Measurements from ENCODE around the gene ALG10B.
"Not testable (repeated sequence)": the region's sequence is repeated elsewhere in the genome, so short reads cannot be mapped to it uniquely, and the experiment has no call there.

The ALG10B gene, protein sequence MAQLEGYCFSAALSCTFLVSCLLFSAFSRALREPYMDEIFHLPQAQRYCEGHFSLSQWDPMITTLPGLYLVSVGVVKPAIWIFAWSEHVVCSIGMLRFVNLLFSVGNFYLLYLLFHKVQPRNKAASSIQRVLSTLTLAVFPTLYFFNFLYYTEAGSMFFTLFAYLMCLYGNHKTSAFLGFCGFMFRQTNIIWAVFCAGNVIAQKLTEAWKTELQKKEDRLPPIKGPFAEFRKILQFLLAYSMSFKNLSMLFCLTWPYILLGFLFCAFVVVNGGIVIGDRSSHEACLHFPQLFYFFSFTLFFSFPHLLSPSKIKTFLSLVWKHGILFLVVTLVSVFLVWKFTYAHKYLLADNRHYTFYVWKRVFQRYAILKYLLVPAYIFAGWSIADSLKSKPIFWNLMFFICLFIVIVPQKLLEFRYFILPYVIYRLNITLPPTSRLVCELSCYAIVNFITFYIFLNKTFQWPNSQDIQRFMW

DNA sequence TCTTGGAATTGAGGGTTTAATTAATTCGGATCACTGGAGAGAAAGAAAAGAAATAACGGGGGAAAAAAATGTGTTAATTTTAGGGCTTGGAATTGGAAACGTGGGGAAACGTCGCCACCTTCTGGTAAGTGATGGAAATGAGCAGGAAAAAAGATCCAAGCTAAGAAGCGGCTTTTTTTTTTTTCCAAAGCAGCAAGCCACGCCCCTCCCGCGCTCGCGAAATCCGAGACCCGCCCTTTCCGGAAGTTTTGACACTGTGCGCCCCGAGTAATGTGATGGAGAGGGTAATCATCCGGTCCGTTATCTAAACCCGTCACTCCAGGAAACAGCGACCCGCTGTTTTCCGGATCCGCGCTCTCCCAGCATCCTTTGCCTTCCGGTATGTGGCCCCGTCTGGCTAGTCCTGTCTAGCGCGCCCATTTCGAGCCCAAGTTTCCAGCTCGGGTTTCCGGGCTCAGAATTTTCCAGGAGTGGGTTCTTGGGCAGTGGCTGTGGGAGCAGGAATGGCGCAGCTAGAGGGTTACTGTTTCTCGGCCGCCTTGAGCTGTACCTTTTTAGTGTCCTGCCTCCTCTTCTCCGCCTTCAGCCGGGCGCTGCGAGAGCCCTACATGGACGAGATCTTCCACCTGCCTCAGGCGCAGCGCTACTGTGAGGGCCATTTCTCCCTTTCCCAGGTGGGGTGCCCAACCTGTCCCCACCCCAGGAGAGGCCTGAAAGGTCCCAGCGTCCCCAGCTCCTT is at the start of gene ALG10B:
Gene ALG10B, plus strand, starts transcription at position 384 of the 739 bp plus-strand sequence. Its CDS starts 120 bp downstream, at position 504.
- DNase-seq (ENCODE audit: low read depth in 3 of 3), result peak; percentile 85 to 88 (median 87)

DNA sequence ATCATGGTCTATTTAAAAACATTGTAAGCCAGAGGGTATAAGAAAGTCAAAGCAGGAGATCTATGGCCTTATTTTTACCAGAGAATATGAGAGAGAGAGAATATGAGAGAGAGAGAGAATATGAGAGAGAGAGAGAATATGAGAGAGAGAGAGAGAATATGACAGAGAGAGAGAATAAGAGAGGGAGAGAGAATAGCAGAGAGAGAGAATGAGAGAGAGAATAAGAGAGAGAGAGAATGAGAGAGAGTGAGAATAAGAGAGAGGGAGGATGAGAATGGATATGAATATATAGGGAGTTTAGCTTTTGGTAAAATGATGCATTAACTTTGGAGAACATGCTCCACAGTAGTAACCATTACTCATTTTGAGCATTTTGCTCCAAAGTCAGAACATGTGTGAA is 48.0 kb upstream of the ALG10B start:
- DNase-seq (ENCODE audit: low read depth in 3 of 3), result no peak

DNA sequence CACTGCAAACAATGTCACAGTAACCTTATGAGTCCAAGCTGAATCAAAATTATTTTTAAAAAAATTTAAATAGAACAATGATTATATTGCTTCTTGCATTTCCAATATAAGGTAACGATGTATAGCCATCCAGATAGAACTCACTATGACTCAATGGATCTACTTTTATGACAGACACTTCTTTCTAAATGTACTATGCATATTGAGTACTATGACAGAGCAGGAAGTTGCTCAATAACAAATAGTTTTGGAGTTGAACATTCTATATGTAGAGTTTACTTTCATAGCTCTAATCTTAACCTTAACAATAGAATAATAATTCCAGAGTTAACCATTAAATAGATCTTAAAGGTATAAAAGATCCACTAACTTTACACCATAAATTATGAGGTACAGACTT is 46.7 kb upstream of the ALG10B start:
- no peak for DNase-seq (ENCODE audit: low read depth in 3 of 3)

DNA sequence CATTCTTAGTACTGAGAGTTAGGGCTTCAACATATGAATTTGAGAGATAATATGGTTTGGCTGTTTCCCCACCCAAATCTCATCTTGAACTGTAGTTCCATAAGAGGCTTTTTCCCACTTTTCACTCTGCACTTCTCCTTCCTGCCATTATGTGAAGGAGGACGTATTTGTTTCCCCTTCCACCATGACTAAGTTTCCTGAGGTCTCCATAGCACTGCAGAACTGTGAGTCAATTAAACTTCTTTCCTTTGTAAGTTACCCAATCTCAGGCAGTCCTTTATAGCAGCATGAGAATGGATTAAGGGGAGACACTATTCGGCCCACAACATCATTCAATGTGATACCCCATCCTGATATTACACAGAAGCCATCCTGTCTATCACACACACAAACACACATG is 36.8 kb upstream of the ALG10B start:
- no peak for DNase-seq (ENCODE audit: low read depth in 3 of 3)

DNA sequence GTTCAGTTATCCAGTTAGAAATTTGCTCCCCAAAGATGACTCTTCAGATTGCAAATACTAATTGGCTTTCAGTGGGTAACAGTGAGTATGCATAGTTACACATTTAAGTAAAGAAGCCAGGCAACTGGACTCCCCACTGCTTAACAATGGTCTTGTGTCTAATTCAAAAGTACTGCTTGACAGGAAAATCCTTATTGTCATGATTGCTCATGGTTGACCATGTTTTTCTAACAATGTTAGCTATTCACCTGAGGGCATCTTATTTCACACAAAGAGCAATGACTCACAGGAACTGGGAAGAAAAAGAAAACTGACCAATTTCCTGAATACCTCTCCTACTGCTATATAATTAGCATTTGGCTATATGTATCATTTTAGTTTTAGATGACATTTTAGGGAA is 33.7 kb upstream of the ALG10B start:
- no peak for DNase-seq (ENCODE audit: low read depth in 3 of 3)

- DNase-seq (ENCODE audit: low read depth in 3 of 3), result no peak
Observed at GRCh38 chr12:38289396-38289795, 27.2 kb upstream of the ALG10B start.

GRCh38 chr12:38291160-38291559 is 25.4 kb upstream of the ALG10B start:
- no peak for DNase-seq (ENCODE audit: low read depth in 3 of 3)

DNA sequence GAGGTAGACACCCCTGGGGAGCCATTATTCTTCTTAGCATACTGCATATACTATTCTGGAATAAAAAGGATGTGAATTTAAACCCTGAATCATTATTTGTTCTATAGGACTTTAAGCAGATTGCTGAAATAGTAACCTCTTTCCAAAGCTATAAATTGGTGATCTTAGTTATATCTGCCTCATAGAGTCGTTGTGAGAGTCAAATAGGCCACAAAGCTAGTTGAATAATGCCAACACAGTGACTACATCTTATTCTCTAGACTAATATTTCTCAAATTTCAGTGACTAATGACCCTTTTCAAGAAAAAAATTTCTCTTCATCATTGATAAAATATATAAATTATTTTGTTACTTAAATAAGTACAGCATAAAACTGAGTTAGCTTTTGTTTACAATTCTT is 13.6 kb upstream of the ALG10B start:
- DNase-seq (ENCODE audit: low read depth in 3 of 3), result not testable (repeated sequence)

DNA sequence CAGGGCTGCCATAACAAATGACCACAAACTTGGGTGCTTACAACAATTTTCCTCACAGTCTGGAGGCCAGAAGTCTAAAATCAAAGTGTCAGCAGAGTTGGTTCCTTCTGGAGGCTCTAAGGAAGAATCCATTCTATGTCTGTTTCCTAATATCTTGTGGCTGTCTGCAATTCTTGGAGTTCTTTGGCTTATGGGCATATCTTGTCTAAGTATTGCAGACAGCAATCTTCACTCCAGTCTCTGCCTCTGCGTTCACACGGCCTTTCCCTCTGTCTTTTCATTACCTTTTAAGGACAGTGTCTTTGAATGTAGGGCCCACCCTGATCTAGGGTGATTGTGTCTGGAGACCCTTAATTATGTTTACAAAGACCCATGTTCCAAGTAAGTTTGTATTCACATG is 5.4 kb downstream of the ALG10B start:
- DNase-seq (ENCODE audit: low read depth in 3 of 3), result not testable (repeated sequence)

DNA sequence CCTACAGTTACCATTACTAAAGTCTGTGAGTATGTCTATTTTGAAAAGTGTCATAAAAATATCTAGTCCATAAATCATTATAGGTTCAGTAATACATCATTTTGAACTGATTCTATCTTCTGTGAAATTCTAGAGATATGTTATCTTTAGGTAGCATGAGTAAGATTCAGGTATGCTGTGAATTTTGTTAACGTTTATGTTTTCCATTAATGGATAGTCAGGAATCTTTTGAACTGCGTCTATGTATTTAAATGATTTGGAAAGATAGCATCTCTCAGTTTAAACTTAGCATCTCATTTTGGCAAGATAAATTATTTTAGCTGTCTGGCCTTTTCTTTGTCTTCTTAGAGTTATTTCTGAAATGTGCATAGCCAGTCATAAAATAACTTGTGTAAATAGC is 8.3 kb downstream of the ALG10B start:
- DNase-seq (ENCODE audit: low read depth in 3 of 3), result no peak

GRCh38 chr12:38327356-38327755 is 10.8 kb downstream of the ALG10B start:
- no peak for DNase-seq (ENCODE audit: low read depth in 3 of 3)

DNA sequence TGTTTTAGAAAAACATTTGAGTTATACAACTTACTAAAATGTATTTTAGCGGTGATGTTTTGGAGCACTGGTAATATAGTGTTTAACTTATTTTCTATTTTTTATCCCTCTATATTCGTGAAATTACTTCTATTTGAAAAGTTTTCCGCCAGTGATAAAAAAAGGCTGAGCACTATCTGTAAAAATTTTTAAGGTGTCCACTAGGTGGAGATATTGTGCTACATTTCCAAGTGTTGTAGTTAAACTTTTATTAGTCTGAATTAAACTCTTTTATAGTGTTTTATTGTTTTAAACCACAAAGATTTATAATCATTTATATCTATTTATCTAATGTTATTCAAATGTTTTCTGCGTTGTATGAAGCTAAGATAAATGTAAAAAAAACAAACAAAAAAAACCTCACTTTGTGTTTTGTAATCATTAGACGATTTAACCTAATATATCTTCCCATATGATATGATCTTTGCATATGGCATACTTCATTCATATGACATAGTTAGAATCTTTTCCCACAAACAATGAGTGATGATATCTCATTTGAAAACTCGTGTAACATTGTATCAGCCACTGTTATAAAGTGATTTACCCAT is 11.8 kb downstream of the ALG10B start:
- DNase-seq (ENCODE audit: low read depth in 3 of 3), result no peak

GRCh38 chr12:38330414-38330813 is 13.8 kb downstream of the ALG10B start:
- DNase-seq (ENCODE audit: low read depth in 3 of 3), result not testable (repeated sequence)

- DNase-seq (ENCODE audit: low read depth in 3 of 3), result no peak
Observed at GRCh38 chr12:38332814-38333213, 16.2 kb downstream of the ALG10B start.

- no peak for DNase-seq (ENCODE audit: low read depth in 3 of 3)
Observed at GRCh38 chr12:38342444-38342843, 25.9 kb downstream of the ALG10B start.

DNA sequence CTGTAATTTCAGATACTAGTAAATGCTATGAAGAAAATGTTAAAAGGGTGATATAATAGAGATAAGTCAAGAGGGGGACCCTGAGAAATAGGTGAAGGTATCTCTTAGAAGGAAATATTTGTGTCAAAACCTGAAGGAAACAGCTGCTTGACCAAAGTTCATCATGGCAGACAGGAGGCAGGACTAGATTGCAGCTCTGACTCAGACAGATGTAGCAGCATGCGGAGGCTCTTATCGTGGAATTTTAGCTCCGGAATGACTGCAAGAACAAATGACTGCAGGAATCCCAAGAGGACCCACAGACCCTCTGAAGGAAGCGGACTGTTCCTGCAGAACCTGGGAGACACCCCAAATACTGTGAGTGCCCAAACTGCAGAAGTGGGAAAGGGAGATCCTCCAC is 26.7 kb downstream of the ALG10B start:
- not testable (repeated sequence) for DNase-seq (ENCODE audit: low read depth in 3 of 3)

- not testable (repeated sequence) for DNase-seq (ENCODE audit: low read depth in 3 of 3)
Observed at GRCh38 chr12:38343916-38344315, 27.3 kb downstream of the ALG10B start.

DNA sequence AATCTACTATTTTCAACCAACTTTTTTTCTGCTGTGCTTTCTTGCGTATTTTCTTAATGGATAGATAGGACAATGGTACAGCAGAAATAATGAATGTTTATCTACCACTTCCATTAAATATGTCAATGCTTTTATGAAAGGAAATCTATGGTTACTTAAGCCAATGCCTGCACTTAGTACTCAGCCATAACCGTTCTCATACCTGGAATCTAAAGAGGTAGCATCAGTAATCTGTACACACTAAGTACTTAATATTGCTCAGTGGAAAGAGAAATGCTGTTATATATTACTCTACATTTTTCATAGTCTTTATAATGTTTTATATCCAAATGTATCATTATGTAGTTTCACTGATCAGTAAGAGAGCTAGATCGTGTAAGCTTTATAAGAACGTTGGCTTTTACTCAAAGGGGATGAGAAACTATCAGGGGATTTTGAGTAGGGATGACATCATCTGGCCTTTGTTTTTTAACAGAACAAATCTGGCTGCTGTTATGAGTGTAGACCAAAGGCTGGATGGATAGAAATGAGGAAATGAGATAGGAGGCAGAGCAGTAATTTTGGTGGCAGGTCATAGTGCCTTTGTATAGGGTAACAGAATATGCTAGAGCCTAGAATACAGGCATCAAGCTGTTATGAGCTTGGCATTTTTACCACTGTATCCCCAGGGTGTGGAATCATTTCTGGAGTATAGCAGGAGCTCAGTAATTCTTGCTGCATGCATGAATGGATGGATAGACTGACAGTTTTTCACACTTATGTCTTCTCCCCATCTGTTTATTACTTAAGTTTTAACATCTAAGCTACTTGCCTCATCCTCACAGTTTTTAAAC is 34.0 kb downstream of the ALG10B start:
- DNase-seq (ENCODE audit: low read depth in 3 of 3), result no peak

DNA sequence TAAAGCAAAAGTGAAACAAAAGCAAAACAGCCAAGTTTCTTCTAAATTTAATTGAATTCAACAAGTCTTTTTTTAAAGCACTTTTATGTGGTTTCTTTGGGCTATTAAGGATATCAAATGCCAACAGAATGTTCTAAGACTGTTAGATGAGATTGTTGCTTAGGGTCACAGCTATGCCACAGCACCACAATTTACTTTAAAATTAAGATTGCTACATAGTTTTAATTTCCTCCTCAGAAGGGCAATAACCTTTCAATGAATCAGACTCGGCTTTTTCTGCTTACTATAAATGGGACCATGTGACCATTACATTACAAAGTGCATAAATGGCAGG is 34.6 kb downstream of the ALG10B start:
- not testable (repeated sequence) for DNase-seq (ENCODE audit: low read depth in 3 of 3)

GRCh38 chr12:38367506-38367905 is 50.9 kb downstream of the ALG10B start:
- DNase-seq (ENCODE audit: low read depth in 3 of 3), result no peak

GRCh38 chr12:38370311-38370710 is 53.7 kb downstream of the ALG10B start:
- DNase-seq (ENCODE audit: low read depth in 3 of 3), result no peak

DNA sequence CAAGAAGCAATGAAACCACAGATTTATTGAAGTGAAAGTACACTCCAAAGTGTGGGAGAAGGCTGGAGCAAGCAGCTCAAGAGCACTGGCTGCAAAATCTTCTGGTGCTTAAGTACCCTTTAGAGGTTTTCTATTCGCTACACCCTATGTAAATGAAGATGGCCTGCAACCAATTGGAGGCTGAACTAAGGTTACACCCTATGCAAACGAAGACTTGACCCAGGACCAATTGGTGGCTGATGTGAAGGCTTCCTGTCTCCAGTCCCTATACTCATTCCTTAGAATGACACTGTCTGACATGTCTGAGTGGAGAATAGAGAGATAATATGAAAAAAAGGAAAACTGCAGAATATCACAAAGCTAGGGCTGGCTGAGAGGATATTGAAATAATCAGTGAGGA is 57.2 kb downstream of the ALG10B start:
- DNase-seq (ENCODE audit: low read depth in 3 of 3), result no peak
